AG20443 (cell line): Measurements from ENCODE around the gene TBL3.
A peak's percentile ranks its signal among the peaks of the same experiment; 100 is the strongest.
"Not testable (repeated sequence)": the region's sequence is repeated elsewhere in the genome, so short reads cannot be mapped to it uniquely, and the experiment has no call there.

Experiments used
- DNase-seq: peaks from one replicate; pipeline ENCODE4 v3.0.0; 2012; ENCODE audit warnings: low spot score, mixed read lengths

The TBL3 gene

GRCh38 chr16:1999866-2000514 lies 28.1 kb downstream of the TBL3 start:
- DNase-seq: no peak

- no peak for DNase-seq
These were observed 29.2 kb downstream of the TBL3 start for GRCh38 chr16:2001035-2001434.

DNA sequence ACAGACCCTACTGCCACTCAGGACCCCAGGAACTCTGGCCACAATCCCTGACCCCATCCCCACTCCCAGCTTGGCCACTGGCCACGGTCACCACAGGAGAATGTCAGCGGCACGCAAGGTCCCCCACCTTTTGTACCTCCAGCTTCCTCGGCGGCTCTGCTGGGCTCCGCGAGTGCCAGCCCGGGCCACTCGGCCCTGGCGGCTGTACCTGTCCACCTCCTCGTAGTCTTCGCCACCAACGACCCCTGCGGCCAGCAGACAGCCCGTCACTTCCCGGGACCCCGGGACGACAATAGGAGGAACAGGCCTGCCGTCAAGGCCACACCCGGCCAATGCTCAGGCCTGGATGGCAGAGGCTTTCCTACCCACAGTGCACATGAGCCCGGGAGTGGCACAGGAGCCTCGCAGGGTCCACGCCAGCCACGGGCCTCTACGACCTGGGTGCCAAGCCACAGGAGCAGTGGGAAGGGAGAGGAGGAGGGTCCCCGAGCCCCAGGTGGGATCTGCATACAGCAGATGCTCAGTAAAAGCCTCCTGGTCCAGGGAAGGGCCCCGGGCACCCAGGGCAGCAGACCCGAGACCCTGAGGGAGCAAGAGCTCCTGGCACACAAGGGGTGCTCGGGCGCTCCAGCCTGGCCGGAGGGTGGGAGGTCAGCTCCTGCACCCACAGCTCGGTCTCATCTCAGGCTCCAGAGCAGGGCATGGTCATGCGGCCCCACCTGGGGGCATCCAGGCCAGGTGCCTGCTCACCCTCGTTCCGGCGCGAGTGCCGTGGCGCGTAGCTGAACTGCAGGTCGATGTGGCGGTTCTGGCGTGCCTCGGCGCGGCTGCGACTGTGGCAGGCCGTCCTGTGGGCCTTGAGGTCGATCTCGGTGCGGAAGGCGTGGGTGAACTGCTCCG lies 29.9 kb downstream of the TBL3 start:
- no peak for DNase-seq

- DNase-seq: no peak
These were observed 30.8 kb downstream of the TBL3 start for GRCh38 chr16:2002406-2003230.

DNA sequence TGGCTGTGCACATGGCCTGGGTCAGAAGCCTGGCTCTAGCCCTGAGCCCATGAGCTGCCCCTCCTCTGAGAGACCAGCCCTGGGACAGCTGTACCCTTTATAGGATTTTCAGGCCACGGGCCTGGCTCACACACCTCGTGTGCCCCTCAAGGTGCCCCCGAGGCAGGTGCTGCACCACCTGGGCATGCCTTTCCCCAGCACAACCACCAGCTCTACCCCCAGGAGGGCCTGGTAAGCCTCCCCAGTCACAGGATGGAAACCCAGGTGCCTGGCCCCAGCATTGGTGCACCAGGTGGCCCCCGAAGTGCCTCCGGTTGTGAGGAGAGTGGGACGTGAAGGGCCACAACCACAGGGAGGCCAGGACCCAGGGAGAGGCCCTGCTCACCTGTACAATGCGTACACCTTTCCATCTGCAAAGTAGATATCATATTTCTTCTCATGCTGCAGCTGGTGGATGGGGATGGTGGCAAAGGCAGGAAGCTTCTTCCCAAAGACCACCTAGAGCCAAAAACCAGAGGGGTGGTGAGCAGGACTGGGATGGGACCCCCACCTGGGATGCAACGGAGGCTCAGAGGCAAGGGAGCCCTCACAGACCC lies 31.5 kb downstream of the TBL3 start:
- no peak for DNase-seq

GRCh38 chr16:2003827-2004641 lies 32.2 kb downstream of the TBL3 start:
- DNase-seq: peak; percentile 93

- no peak for DNase-seq
These were observed 33.1 kb downstream of the TBL3 start for GRCh38 chr16:2004795-2005517.

DNA sequence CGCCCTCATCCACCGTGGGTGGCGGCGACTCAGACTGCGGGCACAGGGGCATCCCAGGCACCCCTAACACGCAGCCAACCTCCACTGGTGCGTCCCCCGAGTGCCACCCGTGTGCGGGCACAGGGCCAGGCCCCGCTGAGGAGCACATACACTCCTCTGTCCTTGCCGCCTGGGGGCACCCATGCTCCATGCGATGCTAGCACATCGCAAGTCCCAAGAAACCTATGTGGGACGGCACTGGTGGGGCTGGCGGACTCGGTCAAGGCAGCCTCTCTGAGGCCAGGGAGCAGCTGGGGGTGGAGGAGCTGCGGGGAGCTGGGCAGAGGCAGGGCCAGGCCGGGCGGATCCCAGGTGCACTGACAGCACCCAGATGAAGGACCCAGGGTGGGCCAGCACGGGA lies 33.8 kb downstream of the TBL3 start:
- DNase-seq: no peak

GRCh38 chr16:2006317-2006716 lies 34.5 kb downstream of the TBL3 start:
- no peak for DNase-seq

DNA sequence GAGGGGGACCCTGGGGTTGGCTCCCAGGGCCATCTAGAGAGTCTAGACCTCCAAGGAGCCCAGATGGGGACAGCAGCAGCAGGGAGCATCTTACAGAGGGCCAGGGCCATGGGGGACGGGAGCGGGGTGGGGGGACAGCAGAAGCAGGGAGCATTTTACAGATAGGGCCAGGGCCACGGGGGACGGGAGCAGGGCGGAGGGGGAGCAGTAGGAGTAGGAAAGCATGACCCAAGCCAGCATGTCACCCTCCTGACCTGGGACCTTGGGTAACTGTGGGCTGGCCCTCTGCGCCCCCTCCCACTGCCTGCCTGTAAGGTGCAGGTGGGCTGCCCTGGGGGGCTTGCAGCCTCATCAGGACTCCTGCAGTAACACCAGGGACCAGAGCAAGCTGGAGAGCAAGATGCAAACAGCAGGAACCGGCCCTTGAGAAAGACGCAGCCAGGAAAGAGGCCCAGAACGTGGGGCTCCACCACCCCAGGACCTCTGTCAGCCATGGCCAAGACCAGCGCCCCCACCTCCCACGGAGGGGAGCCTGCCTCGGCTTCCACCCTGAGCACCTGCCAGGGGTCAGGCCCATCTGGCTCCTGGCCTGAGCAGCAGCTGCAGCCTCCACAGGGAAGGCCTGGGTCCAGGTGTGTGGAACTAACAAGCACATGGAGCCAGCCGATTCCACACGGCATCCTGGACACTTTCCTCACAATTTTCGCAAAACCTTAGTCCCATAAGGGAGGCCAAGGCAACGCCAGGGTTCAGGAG lies 35.4 kb downstream of the TBL3 start:
- no peak for DNase-seq

DNA sequence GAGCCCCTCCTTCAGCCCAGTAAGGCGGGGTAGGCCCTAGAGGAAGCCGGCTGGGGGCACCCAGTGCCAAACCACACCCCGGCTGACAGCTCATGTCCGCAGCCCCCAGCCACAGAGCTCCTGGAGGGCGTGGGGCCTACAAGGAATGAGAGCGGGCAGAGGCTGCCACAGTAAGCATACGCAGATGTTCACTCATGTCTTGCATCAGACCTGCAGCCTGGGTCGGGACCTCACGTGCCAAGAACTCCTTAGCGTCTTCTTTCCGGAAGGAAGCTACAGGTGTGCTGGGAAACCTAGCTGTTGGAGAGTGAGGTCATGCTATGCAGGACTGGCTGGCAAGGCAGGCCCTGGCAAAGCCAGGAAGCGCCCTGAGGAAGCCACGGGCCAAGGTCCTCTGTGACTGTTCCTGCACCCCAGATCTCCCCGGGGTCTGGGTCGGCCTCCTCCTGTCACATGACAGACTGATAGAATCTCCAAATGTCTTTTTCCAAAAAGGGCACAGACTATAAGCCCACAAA lies 36.2 kb downstream of the TBL3 start:
- peak; percentile 86 for DNase-seq

GRCh38 chr16:2008631-2009163 lies 36.8 kb downstream of the TBL3 start:
- DNase-seq: peak; percentile 50

GRCh38 chr16:2009164-2009711 lies 37.4 kb downstream of the TBL3 start:
- no peak for DNase-seq

- DNase-seq: peak; percentile 96
These were observed 38.1 kb downstream of the TBL3 start, which contains the start of gene ZNF598 for GRCh38 chr16:2009791-2010510. ZNF598 (minus strand) TSS chr16:2009821.

DNA sequence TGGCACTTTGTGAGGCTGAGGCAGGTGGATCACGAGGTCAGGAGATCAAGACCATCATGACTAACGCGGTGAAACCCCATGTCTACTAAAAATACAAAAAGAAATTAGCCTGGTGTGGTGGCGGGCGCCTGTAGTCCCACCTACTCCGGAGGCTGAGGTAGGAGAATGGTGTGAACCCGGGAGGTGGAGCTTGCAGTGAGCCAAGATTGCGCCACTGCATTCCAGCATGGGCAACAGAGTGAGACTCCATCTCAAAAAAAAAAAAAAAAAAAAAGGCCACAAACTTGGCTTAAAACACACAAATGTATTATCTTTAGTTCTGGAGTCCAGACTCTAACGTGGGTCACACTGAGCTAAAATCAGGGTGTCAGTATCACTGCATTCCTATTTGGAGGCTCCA lies 39.9 kb downstream of the TBL3 start:
- not testable (repeated sequence) for DNase-seq

DNA sequence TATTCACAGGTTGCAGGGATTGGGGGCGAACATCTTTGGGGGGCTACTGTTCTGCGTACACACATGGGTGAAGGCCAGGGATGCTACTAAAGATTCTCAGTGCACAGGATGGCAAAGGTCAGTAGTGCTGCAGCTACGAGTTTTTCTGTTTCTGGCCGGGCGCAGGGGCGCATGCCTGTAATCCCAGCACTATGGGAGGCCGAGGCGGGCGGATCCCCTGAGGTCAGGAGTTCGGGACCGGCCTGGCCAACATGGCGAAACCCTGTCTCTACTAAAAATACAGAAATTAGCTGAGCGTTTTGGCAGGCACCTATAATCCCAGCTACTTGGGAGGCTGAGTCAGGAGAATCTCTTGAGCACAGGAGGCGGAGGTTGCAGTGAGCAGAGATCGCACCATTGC lies 41.7 kb downstream of the TBL3 start:
- DNase-seq: no peak

GRCh38 chr16:2015117-2015946 lies 43.5 kb downstream of the TBL3 start:
- DNase-seq: no peak

DNA sequence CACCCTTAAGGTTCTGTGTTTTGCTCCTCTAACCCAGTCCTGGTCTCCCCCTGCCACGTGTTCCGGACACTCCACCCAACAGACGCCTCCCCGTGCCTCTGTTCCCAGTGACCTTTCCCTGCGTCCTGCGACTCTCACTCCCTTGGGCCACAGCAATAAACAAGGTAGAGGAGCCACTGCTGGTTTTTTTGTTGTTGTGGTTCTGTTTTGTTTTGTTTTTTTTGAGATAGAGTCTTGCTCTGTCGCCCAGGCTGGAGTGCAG lies 44.0 kb downstream of the TBL3 start:
- no peak for DNase-seq
